GM19099 (cell line): ENCODE results near the gene CAB39L.
A peak's percentile ranks its signal among the peaks of the same experiment; 100 is the strongest.

ENCODE experiments used
- POLR2A ChIP-seq: IDR thresholded peaks from 3 replicates; pipeline ENCODE4 v1.6.1; 2011; ENCODE audit warnings: low read depth; ENCODE audit not compliant: insufficient read length; ENCODE audit errors: extremely low read depth

Gene CAB39L

DNA sequence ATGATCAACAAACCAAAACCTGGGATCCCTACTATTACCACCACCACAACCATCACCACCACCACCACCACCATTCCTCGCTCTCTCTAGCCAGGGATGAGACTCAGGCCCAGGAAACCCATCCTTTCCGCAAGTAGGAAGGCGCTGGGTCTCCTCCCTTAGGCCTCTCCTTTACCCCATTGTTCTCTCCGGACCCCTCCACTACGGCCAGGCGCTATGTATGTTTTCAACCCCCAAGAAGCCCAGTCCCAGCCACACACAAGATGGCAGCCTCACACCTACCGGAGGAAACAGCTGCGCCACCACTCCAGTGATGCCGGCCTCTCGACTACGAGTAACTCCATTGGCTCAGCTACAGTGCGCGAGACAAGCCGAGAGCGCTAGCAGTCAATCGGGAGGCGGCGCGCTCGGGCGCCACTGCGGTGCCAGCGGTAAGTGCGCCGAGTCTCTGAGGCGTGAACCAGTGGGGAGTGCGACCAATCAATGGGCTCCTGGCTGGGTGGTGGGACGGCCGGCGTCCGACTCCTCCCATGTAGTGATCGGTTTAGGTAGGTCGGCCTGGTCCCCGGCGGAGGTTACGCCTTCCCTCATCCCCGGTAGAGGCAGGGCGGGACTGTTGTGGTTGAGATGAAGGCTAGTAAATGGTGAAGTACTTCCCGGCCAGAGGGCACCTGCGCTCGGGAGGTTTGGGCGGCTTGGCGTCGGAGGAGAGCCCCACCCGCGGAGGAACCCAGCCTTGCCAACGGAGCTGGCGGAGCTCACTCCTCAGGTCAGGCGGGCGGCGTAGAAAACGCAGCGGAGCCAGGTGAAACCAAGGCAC is at the start of gene CAB39L, which contains the start of gene SETDB2:
TSS of gene CAB39L (minus strand) at position 361 of the 820 bp plus-strand sequence. CDS start 61,154 bp downstream, outside the sequence.
TSS of gene SETDB2 (plus strand) at position 571 of the 820 bp plus-strand sequence. CDS start 7,620 bp downstream, outside the sequence.
- TF ChIP-seq POLR2A: peak; percentile 82

DNA sequence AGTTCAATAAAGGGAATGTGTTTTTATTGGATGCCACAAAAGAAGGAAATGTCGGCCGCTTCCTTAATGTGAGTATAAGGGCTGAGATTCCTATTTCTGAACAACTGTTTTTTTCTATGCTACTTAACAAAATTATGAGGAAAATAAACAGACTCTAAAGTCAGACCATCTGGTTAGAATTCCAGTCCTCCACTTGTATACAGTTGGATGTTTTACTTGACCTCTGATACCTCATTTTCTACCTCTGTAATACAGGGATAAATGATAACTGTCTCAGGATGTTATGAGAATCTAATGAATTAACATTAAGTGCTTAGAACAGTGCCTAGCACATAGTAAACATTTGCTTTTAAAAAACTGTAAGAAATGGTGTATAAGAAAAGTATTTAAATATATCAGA is 44.7 kb upstream of the CAB39L start:
- TF ChIP-seq POLR2A: no peak

DNA sequence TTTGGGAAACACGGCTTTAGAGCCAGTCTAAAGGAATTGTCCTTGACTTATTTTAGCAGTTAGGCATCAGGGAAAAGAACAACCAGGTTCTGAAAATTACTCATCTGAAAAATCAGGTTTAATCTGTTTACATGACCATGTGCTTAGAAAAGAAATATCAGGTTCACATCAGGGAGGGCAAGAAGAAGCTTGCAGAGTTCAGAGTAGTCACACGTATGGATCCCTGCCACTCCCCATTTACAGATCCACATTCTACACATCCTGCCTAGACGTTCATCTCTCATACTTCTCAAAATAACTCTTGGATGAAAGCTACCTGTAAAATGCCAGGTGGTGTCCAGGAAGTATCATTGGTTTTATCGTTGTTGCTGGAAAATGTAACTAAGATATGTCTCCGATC is 37.9 kb upstream of the CAB39L start:
- no peak for TF ChIP-seq POLR2A

DNA sequence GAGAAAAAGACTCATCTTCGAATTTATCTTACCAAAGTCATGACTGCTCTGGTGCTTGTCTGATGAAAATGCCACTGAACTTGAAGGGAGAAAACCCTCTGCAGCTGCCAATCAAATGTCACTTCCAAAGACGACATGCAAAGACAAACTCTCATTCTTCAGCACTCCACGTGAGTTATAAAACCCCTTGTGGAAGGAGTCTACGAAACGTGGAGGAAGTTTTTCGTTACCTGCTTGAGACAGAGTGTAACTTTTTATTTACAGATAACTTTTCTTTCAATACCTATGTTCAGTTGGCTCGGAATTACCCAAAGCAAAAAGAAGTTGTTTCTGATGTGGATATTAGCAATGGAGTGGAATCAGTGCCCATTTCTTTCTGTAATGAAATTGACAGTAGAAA is 32.7 kb upstream of the CAB39L start:
- no peak for TF ChIP-seq POLR2A

DNA sequence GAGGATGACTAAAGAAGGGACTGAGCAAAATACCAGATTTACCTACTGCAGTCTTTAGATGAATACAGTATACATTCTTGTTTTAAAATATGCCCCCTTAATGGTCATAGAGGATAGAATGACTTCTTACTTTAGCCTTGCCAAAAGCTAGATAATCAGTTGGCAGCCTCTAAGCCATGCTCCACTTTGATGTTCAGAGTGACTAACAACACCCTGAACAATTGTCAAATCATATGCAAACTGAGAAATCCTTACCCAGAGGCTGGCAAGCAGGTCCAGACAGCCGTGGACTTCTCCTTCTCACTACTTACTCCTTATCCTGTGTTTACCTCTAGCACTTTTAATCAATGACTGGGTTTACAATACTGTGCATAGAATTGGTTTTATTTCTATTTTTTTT is 28.3 kb upstream of the CAB39L start:
- no peak for TF ChIP-seq POLR2A

DNA sequence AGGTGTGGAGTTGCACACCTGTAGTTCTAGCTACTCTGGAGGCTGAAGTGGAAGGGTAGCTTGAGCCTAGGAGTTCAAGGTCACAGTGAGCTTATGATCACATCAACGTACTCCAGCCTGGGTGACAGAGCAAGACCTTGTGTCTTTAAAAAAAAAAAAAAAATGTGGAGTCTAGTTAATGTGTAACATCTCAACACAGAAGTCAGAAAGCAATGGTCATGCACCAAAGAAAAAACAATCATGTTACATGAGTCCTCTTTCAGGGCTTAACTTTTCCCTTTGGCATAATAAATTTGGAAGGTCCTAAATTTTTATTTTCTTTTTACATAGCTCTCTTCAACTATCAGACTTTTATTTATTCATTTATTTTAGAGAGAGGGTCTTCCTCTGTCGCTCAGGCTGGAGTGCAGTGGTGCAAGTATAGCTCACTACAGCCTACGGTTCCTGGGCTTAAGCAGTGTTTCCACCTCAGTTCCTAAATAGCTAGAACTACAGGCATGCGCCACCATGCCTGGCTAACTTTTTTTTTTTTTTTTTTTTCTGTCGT is 22.5 kb upstream of the CAB39L start:
- TF ChIP-seq POLR2A: no peak

DNA sequence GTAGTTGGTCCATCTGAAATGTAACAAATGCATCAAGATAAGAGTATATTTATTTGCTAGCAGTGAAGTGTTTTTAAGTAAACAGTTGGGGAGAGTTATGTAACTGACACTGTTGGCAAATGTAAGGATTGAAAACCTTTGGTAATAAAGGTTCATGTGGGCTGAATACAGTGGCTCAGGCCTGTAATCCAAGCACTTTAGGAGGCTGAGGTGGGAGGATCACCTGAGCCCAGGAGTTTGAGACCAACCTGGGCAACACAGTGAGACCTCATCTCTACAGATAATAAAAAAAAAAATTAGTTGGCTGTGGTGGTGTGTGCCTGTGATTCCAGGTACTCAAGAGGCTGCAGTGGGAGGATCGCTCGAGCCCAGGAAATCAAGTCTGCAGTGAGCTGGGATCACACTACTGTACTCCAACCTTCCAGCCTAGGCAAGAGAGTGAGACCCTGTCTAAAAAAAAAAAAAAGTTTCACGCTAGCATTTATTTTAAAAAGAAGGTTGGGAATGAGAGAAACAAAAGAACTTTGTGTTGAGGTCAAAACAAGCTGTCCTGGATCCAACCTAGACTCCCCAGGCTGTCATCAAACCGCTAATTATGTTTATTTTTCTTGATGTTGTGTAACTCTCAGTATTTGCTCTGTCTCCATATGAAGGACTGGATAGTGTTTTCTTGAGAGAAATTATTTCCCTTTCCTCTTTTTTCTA is 20.9 kb upstream of the CAB39L start:
- TF ChIP-seq POLR2A: no peak

DNA sequence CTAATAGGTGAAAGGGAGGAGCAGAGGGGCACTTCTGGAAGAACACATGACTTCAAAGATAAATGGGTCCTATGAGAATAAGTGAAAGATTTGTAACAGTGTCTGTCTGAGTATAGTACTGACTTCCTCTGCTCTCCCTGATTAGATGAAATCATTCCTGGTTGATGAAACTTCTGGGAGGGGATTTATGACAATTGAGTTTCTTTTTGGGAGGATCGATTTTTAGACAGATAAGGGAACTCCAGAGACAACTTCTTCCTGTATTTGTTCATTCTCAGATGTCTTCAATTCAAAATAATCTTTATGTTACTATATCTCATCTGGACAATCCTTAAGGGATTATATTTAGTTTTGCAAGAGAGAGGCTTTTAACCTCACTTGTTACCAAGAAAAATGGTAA is 20.2 kb upstream of the CAB39L start:
- TF ChIP-seq POLR2A: no peak

DNA sequence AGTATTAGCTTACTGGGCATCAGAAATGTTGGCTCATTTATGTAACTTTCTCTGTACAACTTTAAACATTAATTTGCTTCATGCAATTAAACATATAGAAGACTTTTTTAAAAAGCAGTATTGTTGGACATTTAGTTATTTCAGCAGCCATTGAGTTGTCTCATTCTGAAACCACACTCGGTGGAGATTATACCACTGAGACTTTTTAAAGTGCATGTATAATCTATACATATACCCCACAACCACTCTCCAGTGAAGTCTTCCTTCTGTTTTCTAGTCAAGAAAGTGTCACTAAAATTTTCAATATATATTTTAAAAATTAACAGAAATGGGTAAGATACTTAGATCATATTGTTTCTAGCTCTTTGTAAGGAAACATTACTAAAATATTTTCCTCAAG is 15.7 kb upstream of the CAB39L start:
- TF ChIP-seq POLR2A: no peak

DNA sequence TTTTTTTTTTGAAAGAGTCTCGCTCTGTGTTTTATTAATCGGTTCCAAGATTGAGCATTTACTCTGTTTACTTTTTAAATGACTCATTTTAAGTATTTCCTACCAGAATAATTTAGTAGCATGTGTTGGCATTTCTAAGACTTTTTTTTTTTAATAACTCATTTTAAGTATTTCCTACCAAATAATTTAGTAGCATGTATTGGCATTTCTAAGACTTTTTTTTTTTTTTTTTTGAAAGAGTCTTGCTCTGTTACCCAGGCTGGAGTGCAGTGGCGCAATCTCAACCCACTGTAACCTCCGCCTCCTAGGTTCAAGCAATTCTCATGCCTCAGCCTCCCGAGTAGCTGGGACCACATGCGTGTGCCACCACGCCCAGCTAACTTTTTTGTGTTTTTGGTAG is 13.4 kb upstream of the CAB39L start:
- TF ChIP-seq POLR2A: no peak

DNA sequence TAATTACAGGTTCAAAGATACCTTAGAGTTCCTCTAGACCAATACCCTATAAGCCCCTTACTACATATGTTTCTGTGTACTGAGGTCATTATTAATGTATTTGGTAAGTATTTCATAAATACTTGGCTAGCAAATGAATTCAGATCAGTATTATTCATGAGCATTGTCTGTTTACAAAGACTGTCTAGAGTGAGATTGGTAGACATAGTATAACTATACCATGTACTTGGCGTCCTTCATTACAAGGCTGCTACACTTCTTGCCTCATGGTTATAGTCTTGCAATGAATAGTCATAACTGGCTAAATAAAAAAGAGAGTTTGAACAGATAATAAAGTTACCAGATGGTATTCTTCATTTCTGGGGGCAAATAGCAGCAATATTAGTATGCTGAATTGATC is 12.3 kb upstream of the CAB39L start:
- TF ChIP-seq POLR2A: no peak

DNA sequence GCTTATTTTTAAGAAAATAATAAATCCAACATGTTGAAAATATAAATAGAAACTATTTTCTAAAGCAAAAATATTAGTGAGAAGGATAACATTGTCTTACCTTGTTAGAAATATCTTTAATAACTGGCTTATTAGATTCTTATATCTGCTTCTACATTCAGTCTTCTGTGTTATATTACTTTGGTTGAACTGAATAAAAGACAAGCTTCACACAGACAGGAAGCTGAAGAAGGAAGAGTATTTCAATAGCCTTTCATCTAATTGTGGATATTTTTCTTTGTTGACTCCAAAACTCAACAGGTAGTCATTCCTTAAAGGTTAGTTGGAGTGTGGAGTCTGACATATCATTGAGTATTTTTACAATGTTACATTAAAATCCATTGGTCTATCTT is 11.1 kb upstream of the CAB39L start:
- TF ChIP-seq POLR2A: no peak

DNA sequence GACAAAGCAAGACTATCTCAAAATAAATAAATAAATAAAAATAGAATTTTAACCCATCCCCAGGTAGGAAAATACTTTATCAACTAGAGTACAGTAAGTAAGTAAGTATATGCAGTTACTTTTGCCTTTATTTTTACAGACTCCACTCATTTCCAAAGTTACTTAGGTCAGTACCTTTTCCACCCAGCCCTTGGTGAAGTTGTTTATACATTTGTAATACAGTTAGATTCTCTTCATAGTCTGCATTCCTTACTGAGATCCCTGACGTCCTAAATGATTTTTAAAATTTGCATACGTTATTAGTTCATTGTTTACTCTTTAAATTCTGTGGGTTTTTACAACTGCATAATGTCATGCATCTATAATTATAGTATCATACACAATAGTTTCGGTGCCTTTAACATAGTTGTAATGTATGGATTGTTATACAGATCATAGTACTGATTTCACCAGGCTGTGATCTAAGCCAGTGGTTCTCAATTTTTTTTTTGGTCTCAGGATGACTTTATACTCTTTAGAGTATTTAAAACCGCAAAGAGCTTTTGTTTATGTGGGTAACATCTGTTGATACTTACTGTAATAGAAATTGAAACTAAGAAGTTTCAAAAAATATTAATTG is 10.6 kb upstream of the CAB39L start:
- no peak for TF ChIP-seq POLR2A

DNA sequence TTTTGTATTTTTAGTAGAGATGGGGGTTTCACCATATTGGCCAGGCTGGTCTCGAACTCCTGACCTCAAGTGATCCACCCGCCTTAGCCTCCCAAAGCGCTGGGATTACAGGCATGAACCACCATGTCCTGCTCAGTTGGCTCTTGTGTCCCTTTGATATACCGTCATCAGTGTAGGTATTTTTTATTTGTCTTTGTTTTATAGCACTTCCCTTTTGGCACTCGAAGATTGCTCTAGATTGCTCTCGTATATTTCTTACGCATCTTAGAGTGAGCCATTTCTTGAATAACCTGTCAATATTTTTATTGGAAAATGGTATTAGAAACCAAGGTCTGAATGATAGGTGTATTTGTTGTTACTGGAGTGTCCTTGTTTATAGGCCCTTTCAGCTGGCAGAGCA is 9.6 kb upstream of the CAB39L start:
- TF ChIP-seq POLR2A: no peak

DNA sequence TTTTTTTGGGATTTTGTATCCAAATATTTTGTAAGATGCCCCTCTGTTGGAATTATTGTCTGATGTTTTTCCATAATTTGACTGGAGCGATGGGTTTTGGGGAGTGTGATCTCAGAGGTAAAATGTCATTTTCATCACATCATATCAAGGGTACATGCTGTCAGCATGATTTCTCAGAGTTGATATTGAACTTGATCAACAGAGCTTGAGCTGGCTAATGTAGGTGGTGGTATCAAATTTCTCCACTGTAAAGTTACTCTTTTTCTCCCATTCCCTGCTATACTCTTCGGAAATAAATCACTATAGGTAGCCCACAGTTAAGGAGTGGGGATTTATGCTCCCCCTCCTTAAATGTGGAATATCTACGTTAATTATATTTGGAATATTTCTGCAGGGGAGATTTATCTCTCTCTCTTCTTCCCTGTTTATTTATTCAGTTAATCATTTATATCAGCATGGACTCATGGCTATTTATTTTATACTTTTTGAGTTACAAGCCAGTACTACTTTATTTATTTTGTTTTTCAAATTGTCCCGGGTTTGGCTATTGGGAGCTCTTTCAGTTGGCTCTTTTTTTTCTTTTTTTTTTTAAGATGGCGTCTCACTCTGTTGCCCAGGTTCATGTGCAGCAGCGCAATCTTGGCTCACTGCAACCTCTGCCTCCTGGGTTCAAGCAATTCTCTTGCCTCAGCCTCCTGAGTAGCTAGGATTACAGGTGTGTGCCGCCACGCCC is 9.0 kb upstream of the CAB39L start:
- no peak for TF ChIP-seq POLR2A
